ENCODE data around the gene PRCP. TPM values are rescaled to one million over a fixed set of nuclear protein-coding genes. Genes with fewer than 3 reads are reported as not detected.

PRCP gene
- total RNA-seq, 1 experiment from 2014 or later: 56.7 TPM

- Mint-ChIP-seq H3K4me1 (peaks cover 22 to 25% of the 10 kb centered on the region in 2 experiments), H3K27ac (peak within 1 kb of the TSS; percentile 91 to 99 (median 97)), H3K4me3 (peak within 1 kb of the TSS; percentile 92 to 99), H3K9me3 (no peaks in the 10 kb centered on the region), H3K27me3 (ENCODE audit: low read depth) (no peaks in the 10 kb centered on the region), H3K36me3 (ENCODE audit: insufficient read depth in 1 of 3, low read depth in 3 of 3) (0 out of 7 replicates have a peak, but pooled peaks cover 0 to 2% (median 2%) of the 10 kb centered on the region in 3 experiments)
- Histone ChIP-seq H2BK120ac (ENCODE audit: low read depth, low read length, poor library complexity, severe bottlenecking) (no peak within 1 kb of the TSS), H4K5ac (ENCODE audit: insufficient read length, low read depth, low read length) (no peak within 1 kb of the TSS), H2BK12ac (ENCODE audit: insufficient read length, low read depth, low read length) (no peak within 1 kb of the TSS), H4K91ac (ENCODE audit: insufficient read length, low read depth, low read length) (no peak within 1 kb of the TSS), H3K4ac (ENCODE audit: low read depth, low read length) (no peak within 1 kb of the TSS), H2BK15ac (ENCODE audit: low read depth, low read length) (no peak within 1 kb of the TSS), H3K9ac (ENCODE audit: extremely low read depth, insufficient read length, low read length) (peak within 1 kb of the TSS; percentile 82), H2BK20ac (ENCODE audit: low read depth, low read length, poor library complexity, severe bottlenecking) (no peak within 1 kb of the TSS), H3K79me2 (ENCODE audit: insufficient read depth, low read length) (peaks cover 11% of the 10 kb centered on the region; the same call in 1 of the 2 replicates), H3K18ac (ENCODE audit: insufficient read length, low read depth, low read length) (no peak within 1 kb of the TSS), H3K56ac (ENCODE audit: insufficient read length, low read depth, low read length) (no peak within 1 kb of the TSS), H3K79me1 (ENCODE audit: insufficient read depth, low read depth, low read length, poor library complexity, severe bottlenecking) (no peaks in the 10 kb centered on the region), H3K23ac (ENCODE audit: insufficient read length, low read depth, low read length) (no peak within 1 kb of the TSS), H3K4me2 (ENCODE audit: insufficient read depth, insufficient read length, low read length) (peak within 1 kb of the TSS; percentile 90), H3K14ac (ENCODE audit: insufficient read depth, low read length) (no peak within 1 kb of the TSS; the same call in 1 of the 2 replicates), H3K9me3 (ENCODE audit: control insufficient read depth, low read depth, low read length) (no peaks in the 10 kb centered on the region), H3K23me2 (ENCODE audit: insufficient read length, low read depth, low read length, poor library complexity, severe bottlenecking) (peaks cover 16% of the 10 kb centered on the region), H4K20me1 (ENCODE audit: control insufficient read depth, insufficient read depth, insufficient read length) (no peaks in the 10 kb centered on the region), H2AFZ (ENCODE audit: low read length) (peak within 1 kb of the TSS; percentile 63), H4K8ac (replicated peaks; ENCODE audit: insufficient read length, low read depth, low read length) (no peak within 1 kb of the TSS), H3K27ac (ENCODE audit: insufficient read length, low read depth, low read length) (no peak within 1 kb of the TSS), H3K4me1 (ENCODE audit: insufficient read depth, low read length) (peaks cover 3% of the 10 kb centered on the region; the same call in 1 of the 2 replicates), H2BK5ac (ENCODE audit: insufficient read length, low read length) (no peak within 1 kb of the TSS), H2AK5ac (ENCODE audit: insufficient read length, low read length) (no peak within 1 kb of the TSS), H3T11ph (ENCODE audit: low read length) (no peak within 1 kb of the TSS), H3K27me3 (ENCODE audit: insufficient read depth, low read length) (no peaks in the 10 kb centered on the region)
- peak; percentile 95 for DNase-seq
- TF ChIP-seq, protein P1, sequence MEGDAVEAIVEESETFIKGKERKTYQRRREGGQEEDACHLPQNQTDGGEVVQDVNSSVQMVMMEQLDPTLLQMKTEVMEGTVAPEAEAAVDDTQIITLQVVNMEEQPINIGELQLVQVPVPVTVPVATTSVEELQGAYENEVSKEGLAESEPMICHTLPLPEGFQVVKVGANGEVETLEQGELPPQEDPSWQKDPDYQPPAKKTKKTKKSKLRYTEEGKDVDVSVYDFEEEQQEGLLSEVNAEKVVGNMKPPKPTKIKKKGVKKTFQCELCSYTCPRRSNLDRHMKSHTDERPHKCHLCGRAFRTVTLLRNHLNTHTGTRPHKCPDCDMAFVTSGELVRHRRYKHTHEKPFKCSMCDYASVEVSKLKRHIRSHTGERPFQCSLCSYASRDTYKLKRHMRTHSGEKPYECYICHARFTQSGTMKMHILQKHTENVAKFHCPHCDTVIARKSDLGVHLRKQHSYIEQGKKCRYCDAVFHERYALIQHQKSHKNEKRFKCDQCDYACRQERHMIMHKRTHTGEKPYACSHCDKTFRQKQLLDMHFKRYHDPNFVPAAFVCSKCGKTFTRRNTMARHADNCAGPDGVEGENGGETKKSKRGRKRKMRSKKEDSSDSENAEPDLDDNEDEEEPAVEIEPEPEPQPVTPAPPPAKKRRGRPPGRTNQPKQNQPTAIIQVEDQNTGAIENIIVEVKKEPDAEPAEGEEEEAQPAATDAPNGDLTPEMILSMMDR (conservative IDR thresholded peaks at IDR 0.05): no peak
- WGBS (ENCODE audit: extremely low coverage, insufficient read length, low lambda C conversion rate): no CpG with 5 or more reads among the region's 49 CpGs
These were observed 1.1 kb upstream of the PRCP start, which contains the start of gene DDIAS for GRCh38 chr11:82901165-82901921. Gene DDIAS, plus strand, starts transcription at chr11:82901736. Its CDS starts 13,003 bp downstream, at chr11:82914739.
